GM18519 (cell line): ENCODE data around the gene CELSR1.

Experiments used
- ATAC-seq: cut with Tn5 transposase; IDR thresholded peaks from one replicate; pipeline ENCODE4 v1.9.1; 2021; ENCODE audit warnings: mild to moderate bottlenecking, moderate library complexity; ENCODE audit not compliant: unreplicated experiment, low FRiP score

Gene CELSR1

GRCh38 chr22:46465345-46465720 lies 72.1 kb downstream of the CELSR1 start:
- no peak for ATAC-seq

DNA sequence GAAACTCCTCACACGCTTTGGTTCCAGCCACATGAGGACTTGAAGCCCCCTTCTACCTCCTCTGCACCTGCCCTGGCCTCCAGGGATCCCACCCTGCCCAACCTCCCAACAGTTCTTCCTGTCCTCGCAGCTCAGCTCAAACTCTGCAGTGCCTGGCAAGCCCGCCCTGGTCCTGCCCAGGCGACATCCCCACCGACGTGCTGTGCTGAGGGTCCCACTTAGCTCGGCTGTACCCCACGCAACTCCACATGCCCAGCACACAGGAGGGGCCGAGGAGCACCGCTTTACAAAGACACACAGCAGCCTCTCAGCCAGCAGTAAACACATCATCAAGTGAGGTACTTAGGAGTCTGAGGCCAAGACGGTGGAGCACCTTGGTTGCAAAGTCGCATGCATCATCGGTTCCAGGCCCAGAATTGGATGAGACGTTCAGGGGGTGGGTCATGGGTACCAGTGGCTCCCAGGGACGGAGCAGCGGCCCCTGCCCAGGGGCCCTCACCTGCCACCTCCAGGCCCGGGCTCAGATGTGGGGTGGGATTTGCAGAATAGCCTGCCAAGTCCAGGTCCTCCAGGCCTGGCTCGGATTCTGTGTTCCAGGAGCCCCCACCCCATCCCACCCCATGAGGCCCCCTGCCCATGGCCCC lies 72.6 kb downstream of the CELSR1 start:
- ATAC-seq = no peak

GRCh38 chr22:46464296-46464695 lies 73.1 kb downstream of the CELSR1 start:
- ATAC-seq = no peak

- no peak for ATAC-seq
Measured at GRCh38 chr22:46463435-46464227, 73.8 kb downstream of the CELSR1 start.

DNA sequence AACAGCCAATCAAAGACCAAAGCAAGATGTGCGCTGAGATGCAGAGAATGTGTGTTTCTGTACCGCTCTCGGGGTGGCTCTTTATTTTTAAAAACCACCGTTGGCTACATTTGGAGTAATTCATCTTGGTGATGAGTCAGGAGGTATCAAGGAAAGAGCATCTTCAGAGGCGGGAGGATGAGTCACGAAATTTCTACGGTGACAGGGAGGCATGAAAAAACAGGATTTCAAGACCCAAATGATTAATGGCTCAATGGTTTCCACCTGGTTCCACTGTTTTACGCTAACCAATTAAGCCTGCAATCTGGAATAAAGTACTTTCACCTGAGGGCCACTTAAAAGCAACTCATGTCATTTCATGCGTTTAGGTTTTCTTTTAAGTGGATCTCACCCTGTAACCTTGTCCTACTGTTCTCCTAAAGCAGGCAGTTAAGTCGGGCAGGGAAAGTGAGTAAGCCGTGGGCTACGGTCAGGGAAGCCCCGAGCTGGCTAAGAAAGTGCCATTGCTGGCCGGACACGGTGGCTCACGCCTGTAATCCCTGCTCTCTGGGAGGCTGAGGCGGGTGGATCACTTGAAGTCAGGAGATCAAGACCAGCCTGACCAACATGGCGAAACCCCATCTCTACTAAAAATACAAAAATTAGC lies 74.6 kb downstream of the CELSR1 start:
- ATAC-seq = no peak

GRCh38 chr22:46461566-46462180 lies 75.7 kb downstream of the CELSR1 start:
- no peak for ATAC-seq

DNA sequence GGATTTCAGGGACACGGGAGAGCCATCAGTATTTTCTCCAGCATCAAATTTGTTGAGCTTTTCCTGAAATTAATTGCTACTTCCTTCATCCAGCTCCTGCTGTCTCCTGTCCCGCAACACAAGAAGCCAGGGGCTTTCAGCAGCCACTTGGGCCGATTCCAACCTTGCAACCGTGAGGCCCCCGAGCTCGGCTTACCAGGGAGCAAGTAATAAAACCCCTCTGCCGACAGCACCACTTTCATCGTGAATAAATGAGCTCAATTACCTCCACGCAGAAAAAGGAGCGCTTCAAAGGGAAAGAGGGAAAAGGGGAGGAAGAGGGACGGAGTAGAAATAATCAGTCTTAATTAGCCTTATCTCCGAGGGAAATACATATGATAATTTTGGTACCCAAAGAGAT lies 76.6 kb downstream of the CELSR1 start:
- ATAC-seq = no peak

DNA sequence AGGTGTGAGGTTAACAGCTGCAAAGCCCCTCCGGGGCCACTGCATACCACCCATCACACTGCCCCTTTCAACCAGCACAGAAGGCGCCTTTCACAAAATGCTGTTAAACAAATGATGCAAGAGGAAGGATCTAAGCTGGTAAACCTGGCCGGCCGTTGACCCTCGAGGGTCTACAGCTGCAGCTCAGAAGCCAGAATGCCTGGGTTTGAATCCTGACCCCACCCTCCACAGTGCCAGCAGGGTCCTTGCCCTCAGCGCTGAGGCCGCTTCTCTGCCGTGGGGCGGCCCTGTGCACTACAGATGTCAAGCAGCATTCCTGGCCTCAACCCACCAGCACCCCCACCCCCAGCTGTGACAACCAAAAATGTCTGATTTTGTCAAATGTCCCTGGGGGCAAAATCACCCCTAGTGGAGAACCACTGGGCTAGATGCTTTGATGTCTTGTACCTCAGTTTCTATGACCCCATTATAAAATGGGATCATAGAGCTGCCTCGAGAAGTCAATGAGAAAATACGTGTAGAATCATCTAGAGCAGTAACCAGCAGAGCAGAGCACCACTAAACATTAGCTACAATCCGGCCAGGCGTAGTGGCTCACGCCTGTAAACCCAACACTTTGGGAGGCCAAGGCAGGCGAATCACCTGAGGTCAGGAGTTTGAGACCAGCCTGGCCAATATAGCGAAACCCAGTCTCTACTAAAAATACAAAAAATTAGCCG lies 77.9 kb downstream of the CELSR1 start:
- ATAC-seq = no peak

DNA sequence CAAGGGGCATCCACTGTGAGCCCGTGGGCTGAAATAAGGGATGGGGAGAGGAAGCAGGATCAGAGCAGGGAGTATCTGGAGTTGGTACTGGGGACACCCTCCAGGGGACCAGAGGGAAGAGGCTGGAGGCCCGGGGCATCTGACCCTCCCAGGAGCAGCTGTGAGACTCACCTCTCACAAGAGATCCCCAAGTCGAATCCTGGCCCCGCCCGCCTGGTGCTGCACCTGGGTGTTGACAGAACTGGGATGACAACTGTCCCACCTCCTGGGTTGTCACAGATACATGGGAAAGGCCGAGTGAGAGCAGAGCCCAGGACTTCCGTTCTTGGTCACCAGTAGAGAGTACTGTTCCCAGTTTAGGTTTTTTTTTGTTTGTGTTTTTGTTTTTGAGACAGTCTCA lies 78.9 kb downstream of the CELSR1 start:
- no peak for ATAC-seq

GRCh38 chr22:46457502-46458488 lies 79.6 kb downstream of the CELSR1 start:
- no peak for ATAC-seq

DNA sequence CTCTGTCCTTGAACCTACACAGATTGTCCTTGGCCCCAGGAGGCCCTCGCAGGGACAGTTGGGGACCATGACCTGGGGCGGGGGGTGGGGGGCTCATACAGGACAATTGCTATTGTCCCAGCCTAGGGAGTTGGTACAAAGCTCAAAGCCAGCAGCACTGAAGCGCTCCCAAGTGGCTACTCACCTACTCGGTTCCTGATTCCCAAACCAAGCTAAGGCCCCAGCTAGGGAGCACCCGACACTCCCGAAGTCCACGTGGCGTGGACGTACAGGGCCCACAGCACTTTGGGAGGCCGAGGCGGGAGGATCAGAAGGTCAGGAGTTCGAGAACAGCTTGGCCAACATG lies 80.6 kb downstream of the CELSR1 start:
- ATAC-seq = no peak

DNA sequence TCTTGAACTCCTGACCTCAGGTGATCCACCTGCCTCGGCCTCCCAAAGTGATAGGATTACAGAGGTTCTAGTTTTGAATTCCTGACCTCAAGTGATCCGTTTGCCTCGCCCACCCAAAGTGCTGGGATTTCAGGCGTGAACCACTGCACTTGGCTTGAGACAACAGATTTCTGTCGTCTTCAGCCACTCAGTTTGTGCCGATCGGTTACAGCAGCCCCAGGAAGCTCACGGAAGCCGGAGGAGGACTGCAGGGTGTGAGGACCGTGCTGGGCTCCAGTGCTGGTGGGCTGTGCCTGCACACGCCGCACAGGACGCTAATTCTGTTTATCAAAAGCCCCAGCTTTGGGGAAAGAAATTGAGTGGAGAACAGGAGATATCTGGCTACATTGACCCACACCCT lies 82.0 kb downstream of the CELSR1 start:
- no peak for ATAC-seq

- no peak for ATAC-seq
Measured at GRCh38 chr22:46454504-46455269, 82.7 kb downstream of the CELSR1 start.

DNA sequence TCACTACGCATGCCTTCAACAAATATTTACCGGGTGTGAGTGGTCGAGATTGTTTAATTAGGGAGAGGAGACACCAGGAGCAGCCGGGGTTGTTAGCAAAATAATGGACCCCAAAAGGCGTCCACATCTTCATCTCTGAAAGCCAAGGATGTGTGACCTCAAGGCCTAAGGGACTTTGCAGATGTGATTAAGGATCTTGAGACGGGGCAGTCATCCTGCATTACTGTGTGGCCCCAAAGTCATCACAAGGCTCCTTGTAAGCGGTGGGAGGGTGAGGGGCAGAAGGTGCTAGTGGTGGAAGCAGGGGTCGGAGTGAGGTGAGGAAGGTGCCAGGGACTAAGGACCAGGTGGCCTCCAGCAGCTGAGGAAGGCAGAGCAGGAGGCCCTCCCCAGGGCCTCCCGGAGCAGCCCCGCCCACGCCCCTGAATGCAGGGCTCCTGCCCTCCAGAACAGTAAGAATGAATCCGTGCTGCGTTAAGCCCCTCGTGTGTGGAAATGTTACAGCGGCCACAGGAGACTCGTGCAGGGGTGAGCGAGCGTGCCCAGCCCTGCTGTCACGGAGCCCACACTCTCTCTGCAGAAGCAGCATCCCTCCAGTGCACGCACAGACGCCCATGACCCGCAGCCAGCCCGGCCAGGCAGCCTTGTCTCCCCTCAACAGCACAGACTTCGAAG lies 83.5 kb downstream of the CELSR1 start:
- no peak for ATAC-seq

DNA sequence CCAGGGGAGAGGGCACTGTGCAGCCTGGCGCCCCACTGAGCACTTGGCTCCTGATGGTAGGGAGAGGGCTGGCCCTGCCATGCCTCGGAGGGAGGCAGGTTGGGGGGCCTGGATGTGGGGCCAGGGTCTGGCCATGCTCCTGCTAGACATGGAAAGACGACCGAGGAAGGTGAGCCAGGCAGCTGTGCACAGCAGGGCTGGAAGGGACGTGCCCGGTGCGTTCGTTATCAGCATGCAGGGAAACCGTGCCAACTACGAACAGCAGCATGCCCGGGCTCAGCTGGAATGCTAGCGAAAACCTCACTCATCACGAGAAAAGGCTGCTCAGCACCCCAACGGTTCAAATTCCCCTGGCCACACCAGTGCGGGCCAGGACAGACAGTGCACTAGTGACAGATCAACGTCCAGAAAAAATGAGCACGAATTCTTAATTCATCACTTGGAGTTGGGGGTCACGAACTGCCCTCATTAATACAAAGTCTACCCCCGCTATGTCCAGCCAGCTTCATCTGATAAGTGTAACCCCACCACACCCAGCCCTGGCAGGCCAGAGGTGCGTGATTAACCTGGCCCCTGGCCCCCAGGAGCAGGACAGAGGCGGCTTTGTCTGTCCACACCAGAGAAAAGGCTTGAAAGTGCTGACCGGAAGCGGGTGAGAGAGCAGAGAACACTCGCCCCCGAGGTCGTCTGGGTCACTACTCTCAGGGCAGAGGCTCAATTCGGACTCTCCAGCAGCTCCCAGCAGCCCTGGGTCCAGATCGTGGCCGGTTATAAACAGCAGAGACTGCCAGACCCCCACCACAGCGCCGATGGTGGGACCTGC lies 84.2 kb downstream of the CELSR1 start:
- no peak for ATAC-seq

- ATAC-seq = no peak
Measured at GRCh38 chr22:46452195-46453005, 85.0 kb downstream of the CELSR1 start.

- ATAC-seq = no peak
Measured at GRCh38 chr22:46451741-46452140, 85.7 kb downstream of the CELSR1 start.
